ENCODE data around the gene TEX19. TPM values are rescaled to one million over a fixed set of nuclear protein-coding genes. Genes with fewer than 3 reads are reported as not detected.

TEX19 gene
- total and polyA plus RNA-seq, 4 donors, result 0.03 TPM; not detected in 3

DNA sequence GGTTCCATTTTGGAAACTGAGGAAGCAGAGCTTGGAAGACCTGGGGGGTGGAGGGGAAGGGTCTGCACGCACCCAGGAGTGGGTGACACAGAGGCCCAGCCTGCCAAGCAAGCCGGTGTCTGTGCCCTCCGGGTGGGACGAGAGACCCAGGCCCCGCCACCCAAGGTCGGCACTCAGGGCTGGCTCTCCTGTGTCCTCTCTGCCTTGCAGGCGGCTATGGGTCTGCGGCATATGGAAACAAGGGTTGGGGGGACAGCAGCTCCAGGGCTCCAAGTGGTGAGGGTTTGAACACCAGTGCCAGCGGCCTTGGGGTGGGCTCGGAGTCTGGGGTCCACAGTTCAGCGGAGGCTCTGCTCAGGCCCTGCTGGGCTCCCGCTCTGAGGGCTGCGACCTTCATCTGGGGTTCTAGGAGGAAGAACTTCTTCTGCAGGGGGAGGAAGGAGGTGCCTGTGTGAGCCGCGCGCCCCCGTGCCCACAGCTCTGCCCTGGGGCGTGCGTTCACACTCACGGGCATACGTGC lies 37.0 kb upstream of the TEX19 start:
- H3K4me3 ChIP-seq, result no peak overlapping the region
- TF ChIP-seq, protein P1, sequence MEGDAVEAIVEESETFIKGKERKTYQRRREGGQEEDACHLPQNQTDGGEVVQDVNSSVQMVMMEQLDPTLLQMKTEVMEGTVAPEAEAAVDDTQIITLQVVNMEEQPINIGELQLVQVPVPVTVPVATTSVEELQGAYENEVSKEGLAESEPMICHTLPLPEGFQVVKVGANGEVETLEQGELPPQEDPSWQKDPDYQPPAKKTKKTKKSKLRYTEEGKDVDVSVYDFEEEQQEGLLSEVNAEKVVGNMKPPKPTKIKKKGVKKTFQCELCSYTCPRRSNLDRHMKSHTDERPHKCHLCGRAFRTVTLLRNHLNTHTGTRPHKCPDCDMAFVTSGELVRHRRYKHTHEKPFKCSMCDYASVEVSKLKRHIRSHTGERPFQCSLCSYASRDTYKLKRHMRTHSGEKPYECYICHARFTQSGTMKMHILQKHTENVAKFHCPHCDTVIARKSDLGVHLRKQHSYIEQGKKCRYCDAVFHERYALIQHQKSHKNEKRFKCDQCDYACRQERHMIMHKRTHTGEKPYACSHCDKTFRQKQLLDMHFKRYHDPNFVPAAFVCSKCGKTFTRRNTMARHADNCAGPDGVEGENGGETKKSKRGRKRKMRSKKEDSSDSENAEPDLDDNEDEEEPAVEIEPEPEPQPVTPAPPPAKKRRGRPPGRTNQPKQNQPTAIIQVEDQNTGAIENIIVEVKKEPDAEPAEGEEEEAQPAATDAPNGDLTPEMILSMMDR (IDR thresholded peaks at IDR 0.05; ENCODE audit: control extremely low read depth, extremely low read depth), result no peak
- no peak for DNase-seq
- WGBS, 2 donors, result 69 to 75% methylated on average over 19 to 21 of the region's 21 CpGs
- ATAC-seq (ENCODE audit: insufficient read depth, low FRiP score), result no peak
- no peak overlapping the region for H3K9ac ChIP-seq (ENCODE audit: insufficient read depth in 1 of 2, low read length in 2 of 2)
- peaks cover 0 to 8% (median 0%) of the 10 kb centered on the region in 4 donors for H3K36me3 ChIP-seq (ENCODE audit: control insufficient read depth in 4 of 4, insufficient read depth in 4 of 4, low read length in 4 of 4)
- H3K4me1 ChIP-seq (ENCODE audit: control insufficient read depth in 5 of 5, insufficient read depth in 5 of 5, low read length in 5 of 5), result peaks cover 0 to 3% (median 0%) of the 10 kb centered on the region in 5 donors
- no peak overlapping the region for H3K27ac ChIP-seq (ENCODE audit: low read depth in 1 of 2, low read length in 1 of 2)
- H3K27me3 ChIP-seq (ENCODE audit: control insufficient read depth in 3 of 3, insufficient read depth in 3 of 3, low read length in 2 of 3), result peaks cover 0 to 11% (median 0%) of the 10 kb centered on the region in 3 donors
- H3K9me3 ChIP-seq (ENCODE audit: control insufficient read depth in 4 of 4, insufficient read depth in 3 of 4, low read length in 3 of 4), result no peaks in the 10 kb centered on the region

DNA sequence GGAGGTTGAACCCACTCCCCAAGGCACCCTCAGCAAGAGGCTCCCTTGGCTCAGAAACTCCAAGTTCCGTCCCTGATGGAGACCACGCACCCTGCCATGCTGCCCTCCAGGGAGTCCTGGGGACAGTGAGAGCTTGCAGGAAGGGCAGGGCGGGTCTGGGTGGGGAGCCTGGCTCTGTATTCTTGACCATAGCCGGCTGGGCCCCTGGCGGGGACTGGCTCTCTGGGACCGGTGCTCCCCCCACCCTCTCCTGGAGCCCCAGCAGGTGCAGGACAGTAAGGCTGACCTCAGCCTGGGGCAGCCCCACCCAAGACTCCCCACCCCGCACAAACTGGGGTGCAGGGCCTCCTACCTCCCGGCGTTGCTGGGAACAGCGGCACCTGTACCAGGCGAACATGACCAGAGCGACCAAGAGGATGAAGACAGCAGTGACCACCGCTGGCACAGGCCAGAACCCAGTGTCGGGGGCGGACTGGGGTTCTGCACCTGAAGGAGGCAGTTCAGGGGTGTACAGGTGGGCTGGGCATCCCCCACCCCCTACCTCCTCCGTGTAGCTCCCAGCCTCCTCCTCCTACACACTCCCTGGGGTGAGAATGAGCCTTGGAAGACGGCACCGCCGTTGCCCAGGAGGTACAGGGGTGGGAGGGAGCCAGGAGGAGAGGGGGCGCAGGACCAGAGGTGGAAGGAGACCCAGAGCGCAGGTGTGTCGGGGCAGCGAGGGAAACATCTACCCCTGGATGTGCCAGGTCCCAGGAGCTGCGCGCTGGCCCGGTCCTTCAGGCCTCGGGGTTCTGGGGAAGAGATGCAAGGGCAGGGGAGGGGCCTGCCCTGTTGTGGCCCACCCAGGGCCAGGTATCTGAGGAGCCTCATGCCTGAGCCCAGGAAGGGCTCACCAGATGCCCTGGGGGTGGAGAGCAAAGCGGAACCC lies 36.3 kb upstream of the TEX19 start:
- no peak for DNase-seq

DNA sequence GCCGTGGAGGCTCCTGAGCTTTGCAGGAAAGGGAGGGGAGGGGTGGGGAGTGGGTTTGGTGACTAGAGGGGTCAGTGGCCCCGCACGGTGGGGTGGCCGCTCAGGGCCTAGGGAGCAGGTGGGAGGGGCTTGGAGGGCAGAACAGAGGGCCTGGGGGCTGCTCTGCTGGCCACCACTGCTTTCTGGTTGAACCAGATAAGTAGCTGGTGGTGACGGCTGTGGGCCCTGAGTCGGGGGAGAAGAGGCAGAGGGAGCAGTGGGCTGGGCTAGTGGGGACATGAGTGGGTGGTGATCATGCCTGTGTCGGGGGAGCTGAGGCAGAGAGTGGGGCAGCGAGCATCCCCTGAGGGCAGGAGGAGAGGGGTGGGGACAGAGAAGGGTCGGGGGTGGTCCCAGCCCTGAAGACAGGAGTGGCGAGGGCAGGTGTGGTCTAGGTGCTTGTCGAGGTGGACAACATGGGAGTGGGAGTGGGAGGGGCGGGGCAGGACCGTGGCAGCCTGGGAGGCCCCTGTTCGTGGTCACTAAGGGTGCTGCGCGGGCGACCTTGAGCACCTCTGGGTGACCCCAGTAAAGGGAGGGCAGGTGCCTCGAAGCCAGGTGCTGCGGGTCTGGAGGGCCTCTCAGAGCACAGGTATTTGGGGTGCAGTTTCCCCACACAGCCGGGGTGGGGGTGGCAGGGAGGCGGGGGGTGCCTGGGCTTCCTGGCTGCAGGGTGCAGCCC lies 35.4 kb upstream of the TEX19 start:
- peaks cover 0 to 3% (median 3%) of the 10 kb centered on the region in 5 donors for H3K4me1 ChIP-seq (ENCODE audit: control insufficient read depth in 5 of 5, insufficient read depth in 5 of 5, low read length in 5 of 5)
- H3K9me3 ChIP-seq (ENCODE audit: control insufficient read depth in 4 of 4, insufficient read depth in 3 of 4, low read length in 3 of 4), result no peaks in the 10 kb centered on the region
- TF ChIP-seq, protein P1 (IDR thresholded peaks at IDR 0.05; ENCODE audit: control extremely low read depth, extremely low read depth), result no peak
- no peak for DNase-seq
- H3K27me3 ChIP-seq (ENCODE audit: control insufficient read depth in 3 of 3, insufficient read depth in 3 of 3, low read length in 2 of 3), result peaks cover 0 to 11% (median 4%) of the 10 kb centered on the region in 3 donors
- H3K36me3 ChIP-seq (ENCODE audit: control insufficient read depth in 4 of 4, insufficient read depth in 4 of 4, low read length in 4 of 4), result peaks cover 0 to 8% (median 0%) of the 10 kb centered on the region in 4 donors
- no peak overlapping the region for H3K4me3 ChIP-seq
- 62 to 77% methylated on average over 21 of the region's 21 CpGs for WGBS, 2 donors
- no peak overlapping the region for H3K27ac ChIP-seq (ENCODE audit: low read depth in 1 of 2, low read length in 1 of 2)
- no peak for ATAC-seq (ENCODE audit: insufficient read depth, low FRiP score)
- H3K9ac ChIP-seq (ENCODE audit: insufficient read depth in 1 of 2, low read length in 2 of 2), result no peak overlapping the region

More for the DNA sequence above, 36.3 kb upstream of the TEX19 start:
- H3K4me3 ChIP-seq, result no peak overlapping the region
- H3K27ac ChIP-seq (ENCODE audit: low read depth in 1 of 2, low read length in 1 of 2), result no peak overlapping the region
- peaks cover 0 to 3% (median 0%) of the 10 kb centered on the region in 5 donors for H3K4me1 ChIP-seq (ENCODE audit: control insufficient read depth in 5 of 5, insufficient read depth in 5 of 5, low read length in 5 of 5)
- peaks cover 0 to 11% (median 4%) of the 10 kb centered on the region in 3 donors for H3K27me3 ChIP-seq (ENCODE audit: control insufficient read depth in 3 of 3, insufficient read depth in 3 of 3, low read length in 2 of 3)
- WGBS, 2 donors, result 85 to 91% methylated on average over 25 to 28 of the region's 28 CpGs
- H3K9ac ChIP-seq (ENCODE audit: insufficient read depth in 1 of 2, low read length in 2 of 2), result no peak overlapping the region
- TF ChIP-seq, protein P1 (IDR thresholded peaks at IDR 0.05; ENCODE audit: control extremely low read depth, extremely low read depth), result no peak
- no peaks in the 10 kb centered on the region for H3K9me3 ChIP-seq (ENCODE audit: control insufficient read depth in 4 of 4, insufficient read depth in 3 of 4, low read length in 3 of 4)
- no peak for ATAC-seq (ENCODE audit: insufficient read depth, low FRiP score)
- peaks cover 0 to 8% (median 0%) of the 10 kb centered on the region in 4 donors for H3K36me3 ChIP-seq (ENCODE audit: control insufficient read depth in 4 of 4, insufficient read depth in 4 of 4, low read length in 4 of 4)

All from lung (tissue), 12 donors.